Progenitor cell of endocrine pancreas (in vitro differentiated cells): ENCODE measurements around the gene KCNT1. TPM values are rescaled to one million over a fixed set of nuclear protein-coding genes. Genes with fewer than 3 reads are reported as not detected.

Source experiments
- DNase-seq: peaks from one replicate; pipeline ENCODE4 v3.0.0; 2021; ENCODE audit warnings: low spot score; ENCODE audit not compliant: unreplicated experiment
- H3K27ac Mint-ChIP-seq: 2 replicates; pipeline ENCODE4 v1.8.0; 2021; ENCODE audit warnings: mild to moderate bottlenecking, moderate library complexity, mixed read lengths
- H3K27me3 Mint-ChIP-seq: 2 replicates; pipeline ENCODE4 v1.8.0; 2021; ENCODE audit warnings: mixed read lengths
- H3K36me3 Mint-ChIP-seq: 2 replicates; pipeline ENCODE4 v1.8.0; 2022; ENCODE audit warnings: mixed read lengths; ENCODE audit not compliant: insufficient read depth
- H3K4me1 Mint-ChIP-seq: 2 replicates; pipeline ENCODE4 v1.8.0; 2021; ENCODE audit warnings: low read depth, mixed read lengths
- H3K4me3 Mint-ChIP-seq: 2 replicates; pipeline ENCODE4 v1.8.0; 2021; ENCODE audit warnings: low read depth, mild to moderate bottlenecking, moderate library complexity, mixed read lengths
- H3K9me3 Mint-ChIP-seq: 2 replicates; pipeline ENCODE4 v1.8.0; 2021; ENCODE audit warnings: low read depth, mixed read lengths
- CTCF ChIP-seq: fragments of 200-600 bp; sonication (generic); IDR thresholded peaks from one replicate; pipeline ENCODE4 v1.5.0; 2021; ENCODE audit warnings: antibody characterized with exemption, mild to moderate bottlenecking; ENCODE audit not compliant: unreplicated experiment
- total RNA-seq: library from RNA; stranded (reverse); gene quantifications from 2 replicates; pipeline ENCODE4 v1.2.1, GENCODE V29; 2021

KCNT1 gene
- total RNA-seq, 1 donor from 2014 or later, result not detected

- no peaks in the 10 kb centered on the region for H3K9me3 Mint-ChIP-seq
- H3K4me3 Mint-ChIP-seq, result no peak overlapping the region
- peaks cover 44% of the 10 kb centered on the region for H3K36me3 Mint-ChIP-seq
- H3K27ac Mint-ChIP-seq, result no peak overlapping the region
- TF ChIP-seq CTCF, result no peak
- no peaks in the 10 kb centered on the region for H3K4me1 Mint-ChIP-seq
- no peak for DNase-seq
- no peaks in the 10 kb centered on the region for H3K27me3 Mint-ChIP-seq
Measured at GRCh38 chr9:135811801-135812200, 109.8 kb downstream of the KCNT1 start.

GRCh38 chr9:135812961-135813360, 111.0 kb downstream of the KCNT1 start:
- H3K9me3 Mint-ChIP-seq, result no peaks in the 10 kb centered on the region
- no peak overlapping the region for H3K27ac Mint-ChIP-seq
- H3K36me3 Mint-ChIP-seq, result peaks cover 44% of the 10 kb centered on the region
- no peak for TF ChIP-seq CTCF
- H3K27me3 Mint-ChIP-seq, result no peaks in the 10 kb centered on the region
- no peaks in the 10 kb centered on the region for H3K4me1 Mint-ChIP-seq
- H3K4me3 Mint-ChIP-seq, result no peak overlapping the region
- no peak for DNase-seq

GRCh38 chr9:135813671-135814290, 111.8 kb downstream of the KCNT1 start:
- Mint-ChIP-seq H3K4me3 (no peak overlapping the region), H3K36me3 (peaks cover 44% of the 10 kb centered on the region), H3K4me1 (no peaks in the 10 kb centered on the region), H3K27me3 (no peaks in the 10 kb centered on the region), H3K27ac (no peak overlapping the region), H3K9me3 (no peaks in the 10 kb centered on the region)
- DNase-seq, result no peak
- TF ChIP-seq CTCF, result no peak

GRCh38 chr9:135814421-135815095, 112.6 kb downstream of the KCNT1 start:
- Mint-ChIP-seq H3K4me1 (no peaks in the 10 kb centered on the region), H3K27ac (peak overlapping the region; percentile 35), H3K9me3 (no peaks in the 10 kb centered on the region), H3K36me3 (peaks cover 46% of the 10 kb centered on the region), H3K27me3 (no peaks in the 10 kb centered on the region), H3K4me3 (no peak overlapping the region)
- no peak for DNase-seq
- TF ChIP-seq CTCF, result no peak

- TF ChIP-seq CTCF, result no peak
- H3K4me1 Mint-ChIP-seq, result no peaks in the 10 kb centered on the region
- DNase-seq, result no peak
- H3K36me3 Mint-ChIP-seq, result peaks cover 48% of the 10 kb centered on the region
- no peak overlapping the region for H3K4me3 Mint-ChIP-seq
- no peak overlapping the region for H3K27ac Mint-ChIP-seq
- H3K27me3 Mint-ChIP-seq, result no peaks in the 10 kb centered on the region
- no peaks in the 10 kb centered on the region for H3K9me3 Mint-ChIP-seq
Measured at GRCh38 chr9:135815413-135815812, 113.4 kb downstream of the KCNT1 start.
